ENCODE data around the gene FAM234A.
"Not testable (repeated sequence)": the region's sequence is repeated elsewhere in the genome, so short reads cannot be mapped to it uniquely, and the experiment has no call there.

FAM234A gene

DNA sequence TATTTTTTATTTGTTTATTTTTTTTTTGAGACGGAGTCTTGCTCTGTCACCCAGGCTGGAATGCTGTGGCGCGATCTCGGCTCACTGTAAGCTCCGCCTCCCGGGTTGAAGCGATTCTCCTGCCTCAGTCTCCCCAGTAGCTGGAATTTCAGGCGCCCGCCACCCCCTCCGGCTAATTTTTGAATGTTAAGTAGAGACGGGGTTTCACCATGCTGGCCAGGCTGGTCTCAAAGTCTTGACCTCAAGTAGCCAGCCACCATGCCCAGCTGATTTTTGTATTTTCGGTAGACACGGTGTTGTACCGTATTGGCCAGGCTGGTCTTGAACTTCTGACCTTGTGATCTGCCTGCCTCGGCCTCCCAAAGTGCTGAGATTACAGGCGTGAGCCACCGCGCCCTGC, 4.3 kb upstream of the FAM234A start:
- DNase-seq (ENCODE audit: low read depth) = not testable (repeated sequence)

DNA sequence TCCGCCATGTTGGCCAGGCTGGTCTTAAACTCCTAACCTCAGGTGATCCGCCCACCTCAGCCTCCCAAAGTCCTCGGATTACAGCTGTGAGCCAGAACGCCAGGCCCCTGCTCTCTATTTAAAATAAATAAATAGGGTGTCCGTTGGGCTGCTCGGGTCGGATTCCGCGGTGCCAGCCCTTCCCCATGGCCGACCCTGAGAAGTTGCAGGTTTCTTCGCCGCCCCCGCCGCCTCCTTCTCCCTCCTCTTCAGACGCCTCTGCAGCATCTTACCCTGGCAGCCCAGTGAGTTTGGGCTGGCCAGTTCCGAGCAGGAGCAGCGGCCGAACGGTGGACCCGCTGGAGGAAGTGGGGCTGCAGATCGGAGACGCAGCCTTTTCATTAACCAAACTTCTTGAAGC, 3.7 kb upstream of the FAM234A start:
- no peak for DNase-seq (ENCODE audit: low read depth)

DNA sequence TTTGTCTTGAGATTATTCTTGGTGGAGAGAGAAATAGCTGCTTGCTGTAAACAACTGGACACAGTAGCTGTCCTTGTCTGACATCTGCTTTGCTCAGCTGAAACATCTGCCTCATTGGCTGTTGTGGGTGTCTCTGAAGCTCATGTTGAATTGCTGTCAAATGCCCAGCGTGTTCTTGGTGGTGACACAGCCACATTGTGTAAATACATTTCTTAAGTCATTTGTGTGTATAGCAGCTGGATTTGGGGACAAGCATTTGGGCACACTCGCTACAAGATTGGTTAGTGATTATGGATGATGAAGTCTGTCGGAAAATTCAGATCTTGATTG, 5.3 kb downstream of the FAM234A start:
- DNase-seq (ENCODE audit: low read depth) = no peak

DNA sequence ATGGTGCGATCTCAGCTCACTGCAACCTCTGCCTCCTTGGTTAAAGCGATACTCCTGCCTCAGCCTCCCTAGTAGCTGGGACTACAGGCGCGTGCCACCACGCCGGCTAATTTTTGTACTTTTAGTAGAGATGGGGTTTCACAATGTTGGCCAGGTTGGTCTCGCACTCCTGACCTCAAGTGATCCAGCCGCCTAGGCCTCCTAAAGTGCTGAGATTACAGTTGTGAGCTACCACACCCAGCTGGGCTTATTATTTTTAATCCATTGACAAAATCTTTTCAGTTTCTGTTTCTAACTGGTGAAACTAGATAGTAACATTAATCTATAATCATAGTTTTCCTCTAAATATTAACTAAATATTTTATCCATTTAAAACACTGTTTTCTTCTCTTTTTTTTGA, 5.9 kb downstream of the FAM234A start:
- no peak for DNase-seq (ENCODE audit: low read depth)

DNA sequence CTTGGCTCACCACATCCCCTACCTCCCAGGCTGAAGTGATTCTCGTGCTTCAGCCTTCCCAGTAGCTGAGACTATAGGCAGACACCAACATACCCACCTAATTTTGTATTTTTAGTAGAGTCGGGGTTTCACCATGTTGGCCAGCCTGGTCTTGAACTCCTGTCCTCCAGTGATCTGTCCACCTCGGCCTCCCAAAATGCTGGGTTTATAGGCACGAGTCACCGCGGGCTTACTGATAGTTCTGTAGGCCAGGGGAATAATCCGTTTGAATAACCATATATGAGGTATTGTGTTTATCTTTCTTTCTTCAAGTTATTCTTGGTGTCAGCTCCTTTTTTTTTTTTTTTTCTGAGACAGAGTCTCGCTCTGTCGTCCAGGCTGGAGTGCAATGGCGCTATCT, 7.7 kb downstream of the FAM234A start:
- no peak for DNase-seq (ENCODE audit: low read depth)

DNA sequence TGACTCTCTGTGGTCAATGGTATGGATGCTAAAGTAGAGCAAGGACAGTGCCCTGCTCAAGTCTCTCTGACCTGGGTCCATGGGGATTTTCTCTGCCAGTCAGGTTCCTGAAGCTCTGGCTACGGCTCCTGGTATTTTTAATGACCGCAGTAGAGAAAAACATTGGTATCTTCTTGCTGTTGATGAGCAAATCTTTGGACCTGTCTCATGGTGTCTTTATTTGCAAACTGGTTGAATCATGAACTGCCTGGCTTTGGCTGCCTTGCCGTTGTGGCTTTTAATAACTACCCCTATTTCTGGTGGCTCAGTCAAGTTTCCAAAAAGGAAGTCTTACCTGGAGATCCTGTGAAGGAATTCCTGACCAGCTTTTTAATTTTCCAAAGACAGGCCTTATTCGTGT, 8.7 kb downstream of the FAM234A start:
- no peak for DNase-seq (ENCODE audit: low read depth)

DNA sequence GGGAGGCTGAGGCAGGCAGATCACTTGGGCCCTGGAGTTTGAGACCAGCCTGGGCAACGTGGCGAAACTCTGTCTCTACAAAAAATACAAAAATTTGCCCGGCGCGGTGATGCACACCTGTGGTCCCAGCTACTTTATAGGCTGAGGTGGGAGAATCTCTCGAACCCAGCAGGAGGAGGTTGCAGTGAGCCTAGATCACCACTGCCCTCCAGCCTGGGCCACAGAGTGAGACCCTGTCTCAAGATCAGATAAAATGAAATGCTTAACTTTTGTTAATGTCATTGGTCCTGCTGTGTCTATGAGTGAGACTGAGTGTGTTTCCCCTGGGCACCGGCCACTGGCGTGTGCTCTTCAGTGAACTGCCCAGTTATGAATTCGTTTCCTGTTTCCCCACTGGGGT, 10.5 kb downstream of the FAM234A start:
- no peak for DNase-seq (ENCODE audit: low read depth)

DNA sequence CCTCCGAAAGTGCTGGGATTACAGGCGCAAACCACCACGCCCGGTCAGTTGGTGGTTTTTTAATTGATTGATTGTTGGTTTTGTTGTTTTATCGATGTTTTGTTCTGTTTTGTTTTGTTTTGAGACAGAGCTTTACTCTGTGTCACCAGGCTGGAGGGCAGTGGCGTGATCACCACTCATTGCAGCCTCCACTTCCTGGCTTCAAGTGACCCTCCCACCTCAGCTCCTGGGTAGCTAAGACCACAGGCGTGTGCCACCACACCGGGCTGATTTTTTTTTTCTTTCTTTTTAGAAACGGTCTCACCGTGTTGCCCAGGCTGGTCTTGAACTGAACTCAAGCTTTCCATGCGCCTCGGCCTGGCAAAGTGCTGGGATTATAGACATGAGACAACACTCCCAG, 12.4 kb downstream of the FAM234A start:
- no peak for DNase-seq (ENCODE audit: low read depth)

DNA sequence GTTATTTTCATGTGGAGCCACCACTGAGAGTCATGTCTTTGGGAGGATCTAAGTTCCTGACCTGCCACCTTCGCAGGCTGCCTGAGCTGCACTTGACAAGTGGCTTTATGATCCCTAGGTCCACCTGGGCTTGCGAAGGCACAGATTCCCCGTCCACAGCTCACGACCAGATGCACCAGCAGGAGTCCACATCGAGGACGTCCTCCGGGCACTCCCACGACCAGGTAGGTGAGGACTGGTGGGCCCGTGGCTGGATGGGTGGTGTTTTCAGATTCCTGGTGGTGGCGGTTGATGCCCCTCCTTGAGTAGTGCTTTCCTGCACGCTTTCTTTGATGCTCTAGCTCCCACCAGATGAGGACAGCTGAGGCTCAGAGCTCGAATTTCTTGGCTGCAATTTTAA, 14.8 kb downstream of the FAM234A start:
- no peak for DNase-seq (ENCODE audit: low read depth)

DNA sequence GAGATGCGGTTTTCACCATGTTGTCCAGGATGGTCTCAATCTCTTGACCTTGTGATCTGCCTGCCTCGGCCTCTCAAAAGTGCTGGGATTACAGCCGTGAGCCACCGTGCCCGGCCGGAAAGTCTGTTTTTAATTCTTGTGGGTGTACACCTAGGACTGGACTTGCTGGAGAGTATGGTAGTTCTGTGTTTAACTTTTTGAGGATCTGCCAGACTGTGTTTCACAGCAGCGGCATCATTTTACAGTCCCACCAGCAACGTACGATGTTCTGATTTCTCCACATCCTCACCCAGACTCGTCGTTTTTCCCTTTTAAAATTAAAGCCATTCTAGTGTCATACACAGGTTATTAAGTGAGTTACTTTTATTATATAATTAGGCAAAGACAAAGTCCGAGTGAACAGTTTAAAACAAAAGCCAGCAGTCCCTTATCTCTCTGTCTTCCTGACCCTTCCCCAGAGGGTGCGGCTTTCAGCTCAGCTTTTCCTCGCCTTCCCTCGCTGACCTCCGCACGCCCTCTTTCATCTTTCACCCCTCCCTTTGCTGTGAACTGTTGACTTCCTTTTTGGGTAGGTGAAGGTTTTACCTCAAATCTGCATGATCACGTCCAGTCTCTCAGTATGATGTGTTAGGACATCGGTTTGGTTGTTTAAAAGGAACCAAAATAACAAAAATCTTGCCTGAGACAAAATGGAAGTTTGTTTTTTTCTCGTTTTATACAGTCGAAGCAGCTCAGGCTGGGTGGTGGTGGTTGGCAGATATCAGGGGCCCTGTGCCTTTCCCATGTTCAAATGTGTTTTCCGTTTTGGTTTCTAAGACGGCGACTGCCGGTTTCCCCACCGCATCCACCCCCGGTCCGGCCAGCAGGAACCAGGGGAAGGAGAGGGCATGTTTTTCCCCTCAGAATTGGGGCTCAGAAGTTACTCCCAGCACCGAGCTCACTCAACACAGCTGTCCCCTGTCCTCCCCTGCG, 18.0 kb downstream of the FAM234A start:
- no peak for DNase-seq (ENCODE audit: low read depth)

DNA sequence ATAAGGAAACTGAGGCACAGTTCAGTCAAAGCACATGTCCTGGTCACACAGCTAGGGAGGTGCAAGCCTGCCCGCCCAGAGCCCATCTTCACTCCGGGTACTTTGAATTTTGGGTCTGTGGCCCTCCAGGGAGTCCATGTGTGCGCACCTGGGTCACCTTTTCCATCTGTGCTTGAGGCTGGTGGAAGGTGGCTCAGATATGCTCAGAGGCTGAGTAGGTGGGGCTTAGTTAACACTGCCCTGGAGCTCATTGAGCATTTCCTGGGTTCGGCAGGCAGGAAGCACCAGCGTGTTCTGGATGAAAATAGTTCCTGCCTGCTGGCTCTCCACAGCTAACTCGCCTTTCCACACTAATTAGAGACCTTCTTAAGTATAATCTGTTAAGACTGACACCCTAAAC, 19.2 kb downstream of the FAM234A start:
- no peak for DNase-seq (ENCODE audit: low read depth)

DNA sequence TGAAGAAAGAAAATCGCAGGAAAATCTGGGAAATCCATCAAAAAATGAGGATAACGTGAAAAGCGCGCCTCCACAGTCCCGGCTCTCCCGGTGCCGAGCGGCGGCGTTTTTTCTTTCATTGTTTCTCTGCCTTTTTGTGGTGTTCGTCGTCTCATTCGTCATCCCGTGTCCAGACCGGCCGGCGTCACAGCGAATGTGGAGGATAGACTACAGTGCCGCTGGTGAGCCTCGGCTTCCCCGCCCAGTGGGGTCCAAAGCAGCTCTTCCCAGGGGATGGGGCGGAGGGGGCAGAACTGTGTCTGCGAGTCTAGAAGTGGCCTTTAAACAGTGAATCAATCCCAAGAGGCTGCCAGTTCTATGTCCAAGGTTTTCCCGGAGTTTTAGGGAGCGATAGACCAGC, 19.8 kb downstream of the FAM234A start:
- no peak for DNase-seq (ENCODE audit: low read depth)

DNA sequence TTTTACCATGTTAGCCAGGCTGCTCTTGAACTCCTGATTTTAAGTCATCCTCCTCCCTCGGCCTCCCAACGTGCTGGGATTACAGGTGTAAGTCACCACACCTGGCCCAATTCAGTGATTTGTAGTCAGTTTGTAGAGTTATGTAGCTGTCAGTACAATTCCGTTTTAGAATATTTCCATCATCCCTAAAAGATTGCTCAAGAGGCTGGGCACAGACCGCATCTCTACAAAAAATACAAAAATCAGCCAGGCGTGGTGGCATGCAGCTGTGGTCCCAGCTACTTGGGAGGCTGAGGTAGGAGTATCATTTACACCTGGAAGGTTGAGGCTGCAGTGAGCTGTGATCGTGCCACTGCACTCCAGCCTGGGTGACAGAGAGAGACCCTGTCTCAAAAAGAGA, 20.6 kb downstream of the FAM234A start:
- DNase-seq (ENCODE audit: low read depth) = no peak

DNA sequence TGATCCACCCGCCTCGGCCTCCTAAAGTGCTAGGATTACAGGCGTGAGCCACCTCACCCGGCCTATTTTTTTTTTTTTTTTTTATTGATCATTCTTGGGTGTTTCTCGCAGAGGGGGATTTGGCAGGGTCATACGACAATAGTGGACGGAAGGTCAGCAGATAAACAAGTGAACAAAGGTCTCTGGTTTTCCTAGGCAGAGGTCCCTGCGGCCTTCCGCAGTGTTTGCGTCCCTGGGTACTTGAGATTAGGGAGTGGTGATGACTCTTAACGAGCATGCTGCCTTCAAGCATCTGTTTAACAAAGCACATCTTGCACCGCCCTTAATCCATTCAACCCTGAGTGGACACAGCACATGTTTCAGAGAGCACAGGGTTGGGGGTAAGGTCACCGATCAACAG, 23.5 kb downstream of the FAM234A start:
- not testable (repeated sequence) for DNase-seq (ENCODE audit: low read depth)

DNA sequence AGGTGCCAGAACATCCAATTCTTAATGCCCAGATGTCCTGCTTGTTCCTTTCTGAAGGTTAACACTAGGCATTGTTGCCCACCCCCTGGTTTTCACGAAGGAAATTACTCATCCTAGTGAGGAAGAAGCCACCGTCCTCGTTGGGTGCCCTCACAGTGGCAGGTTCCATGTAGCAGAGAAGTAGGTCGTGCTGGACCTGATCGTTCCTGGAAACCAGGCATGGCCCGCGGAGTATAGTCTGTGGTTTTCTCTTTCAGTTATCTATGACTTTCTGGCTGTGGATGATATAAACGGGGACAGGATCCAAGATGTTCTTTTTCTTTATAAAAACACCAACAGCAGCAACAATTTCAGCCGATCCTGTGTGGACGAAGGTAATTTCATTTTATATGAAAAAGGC, 24.6 kb downstream of the FAM234A start:
- DNase-seq (ENCODE audit: low read depth) = no peak

DNA sequence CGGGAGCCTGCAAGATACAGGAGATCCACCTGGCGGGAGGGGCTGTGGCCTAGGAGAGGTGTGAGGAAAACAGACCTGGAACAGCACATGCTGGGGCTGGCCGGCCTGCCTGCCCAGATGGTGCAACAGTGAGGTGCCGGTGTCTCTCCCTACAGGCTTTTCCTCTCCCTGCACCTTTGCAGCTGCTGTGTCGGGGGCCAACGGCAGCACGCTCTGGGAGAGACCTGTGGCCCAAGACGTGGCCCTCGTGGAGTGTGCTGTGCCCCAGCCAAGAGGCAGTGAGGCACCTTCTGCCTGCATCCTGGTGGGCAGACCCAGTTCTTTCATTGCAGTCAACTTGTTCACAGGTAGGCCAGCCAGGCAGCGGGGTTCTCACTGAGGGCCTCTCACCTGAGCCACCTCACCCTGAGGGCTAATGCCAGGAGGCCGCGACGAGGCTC, 25.2 kb downstream of the FAM234A start:
- no peak for DNase-seq (ENCODE audit: low read depth)

DNA sequence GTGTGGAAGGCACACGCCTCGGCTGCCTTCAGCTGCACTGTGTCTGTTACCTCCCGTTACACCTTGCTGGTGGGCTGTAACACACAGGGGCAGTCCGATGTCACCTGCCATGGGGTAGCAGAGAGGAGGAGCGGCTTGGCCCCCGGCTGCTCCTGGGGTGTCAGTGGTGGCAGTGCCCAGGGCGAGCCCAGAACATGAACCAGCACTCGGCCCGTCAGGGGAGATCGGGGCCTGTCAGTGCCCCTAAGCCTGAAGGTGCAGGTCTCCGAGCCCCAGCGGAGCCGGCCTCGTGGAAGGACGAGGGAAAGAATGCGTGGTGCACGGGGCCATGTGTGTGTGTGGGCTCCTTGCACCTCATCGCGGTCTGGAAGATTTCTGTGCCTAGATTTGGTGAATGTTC, 25.7 kb downstream of the FAM234A start:
- DNase-seq (ENCODE audit: low read depth) = no peak

DNA sequence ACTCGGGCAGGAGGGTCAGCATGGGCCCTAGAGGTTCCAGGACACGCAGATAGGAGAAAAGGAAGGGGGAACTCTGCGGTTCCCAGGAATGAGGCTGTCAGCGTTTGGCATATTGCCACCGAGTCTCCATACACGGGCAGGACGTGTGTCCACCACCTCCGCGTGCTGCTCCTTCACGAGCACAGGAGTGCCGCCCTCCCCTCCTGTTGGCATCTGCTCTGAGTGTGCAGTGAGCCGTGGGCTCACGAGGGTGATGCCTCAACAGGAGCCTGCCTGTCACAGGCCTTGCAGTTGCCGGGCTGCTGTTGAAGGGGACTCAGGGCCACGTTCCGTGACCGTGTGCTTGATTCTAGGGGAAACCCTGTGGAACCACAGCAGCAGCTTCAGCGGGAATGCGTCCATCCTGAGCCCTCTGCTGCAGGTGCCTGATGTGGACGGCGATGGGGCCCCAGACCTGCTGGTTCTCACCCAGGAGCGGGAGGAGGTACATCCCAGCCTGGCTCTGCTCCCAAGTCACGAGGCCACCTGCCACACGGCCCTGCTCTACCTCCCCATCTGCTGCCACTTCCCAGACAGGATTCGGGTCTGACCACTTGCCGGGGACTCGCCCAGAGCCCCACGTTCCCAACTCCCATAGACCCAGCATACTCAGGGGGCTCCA, 26.5 kb downstream of the FAM234A start:
- no peak for DNase-seq (ENCODE audit: low read depth)

DNA sequence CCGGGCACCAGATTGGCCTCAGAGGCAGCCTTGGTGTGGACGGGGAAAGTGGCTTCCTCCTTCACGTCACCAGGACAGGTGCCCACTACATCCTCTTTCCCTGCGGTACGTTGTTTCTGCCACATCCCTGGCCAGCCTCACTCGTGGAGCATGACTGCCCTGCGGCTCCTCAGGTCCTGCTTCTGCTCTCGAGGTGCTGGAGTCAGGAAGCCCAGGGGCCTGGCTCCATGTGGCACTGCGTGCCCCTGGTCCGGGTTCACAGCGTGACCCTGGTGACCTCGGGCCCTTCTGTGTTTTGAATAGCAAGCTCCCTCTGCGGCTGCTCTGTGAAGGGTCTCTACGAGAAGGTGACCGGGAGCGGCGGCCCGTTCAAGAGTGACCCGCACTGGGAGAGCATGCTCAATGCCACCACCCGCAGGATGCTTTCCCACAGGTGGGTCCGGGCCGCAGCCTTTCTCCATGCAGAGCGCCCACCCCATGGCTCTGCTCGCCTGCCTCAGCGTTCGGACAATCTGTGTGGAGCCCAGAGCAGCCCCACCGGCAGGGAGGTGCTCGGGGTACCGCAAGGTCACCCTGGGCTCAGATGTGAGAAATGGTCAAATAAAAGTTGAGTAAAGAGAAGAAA, 27.6 kb downstream of the FAM234A start:
- DNase-seq (ENCODE audit: low read depth) = no peak

DNA sequence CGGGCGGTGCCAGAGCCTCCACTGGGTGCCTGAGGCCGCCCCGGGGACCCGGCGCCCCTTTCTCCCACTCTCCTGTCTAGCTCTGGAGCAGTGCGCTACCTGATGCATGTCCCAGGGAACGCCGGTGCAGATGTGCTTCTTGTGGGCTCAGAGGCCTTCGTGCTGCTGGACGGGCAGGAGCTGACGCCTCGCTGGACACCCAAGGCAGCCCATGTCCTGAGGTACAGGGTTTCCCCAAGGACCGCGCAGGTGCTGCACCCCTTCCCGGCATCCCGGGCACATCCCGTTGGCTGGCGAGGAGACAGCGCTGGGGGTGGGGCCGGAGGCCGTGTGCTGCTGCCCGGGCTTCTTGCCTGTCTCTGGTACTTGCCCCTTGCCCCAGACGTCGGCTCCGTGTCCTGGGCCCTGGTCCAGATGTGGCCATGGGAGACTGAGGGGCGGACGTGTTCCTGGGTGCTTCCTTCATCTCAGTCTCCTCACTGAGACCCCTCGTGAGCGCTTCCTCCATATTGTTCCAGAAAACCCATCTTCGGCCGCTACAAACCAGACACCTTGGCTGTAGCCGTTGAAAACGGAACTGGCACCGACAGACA, 28.7 kb downstream of the FAM234A start:
- DNase-seq (ENCODE audit: low read depth) = no peak

DNA sequence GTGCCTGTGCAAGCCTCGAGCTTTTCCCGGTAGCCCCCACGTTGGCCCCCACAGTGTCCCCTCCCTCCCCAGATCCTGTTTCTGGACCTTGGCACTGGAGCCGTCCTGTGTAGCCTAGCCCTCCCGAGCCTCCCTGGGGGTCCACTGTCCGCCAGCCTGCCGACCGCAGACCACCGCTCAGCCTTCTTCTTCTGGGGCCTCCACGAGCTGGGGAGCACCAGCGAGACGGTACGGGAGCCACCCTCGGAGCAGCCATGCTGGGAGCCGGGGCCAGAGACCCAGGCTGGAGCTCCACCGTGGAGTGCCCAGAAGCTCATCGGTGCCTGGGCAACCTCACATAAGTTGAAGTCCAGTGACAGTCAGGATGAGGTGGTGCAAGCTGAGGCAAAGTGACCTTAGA, 29.3 kb downstream of the FAM234A start:
- DNase-seq (ENCODE audit: low read depth) = no peak

DNA sequence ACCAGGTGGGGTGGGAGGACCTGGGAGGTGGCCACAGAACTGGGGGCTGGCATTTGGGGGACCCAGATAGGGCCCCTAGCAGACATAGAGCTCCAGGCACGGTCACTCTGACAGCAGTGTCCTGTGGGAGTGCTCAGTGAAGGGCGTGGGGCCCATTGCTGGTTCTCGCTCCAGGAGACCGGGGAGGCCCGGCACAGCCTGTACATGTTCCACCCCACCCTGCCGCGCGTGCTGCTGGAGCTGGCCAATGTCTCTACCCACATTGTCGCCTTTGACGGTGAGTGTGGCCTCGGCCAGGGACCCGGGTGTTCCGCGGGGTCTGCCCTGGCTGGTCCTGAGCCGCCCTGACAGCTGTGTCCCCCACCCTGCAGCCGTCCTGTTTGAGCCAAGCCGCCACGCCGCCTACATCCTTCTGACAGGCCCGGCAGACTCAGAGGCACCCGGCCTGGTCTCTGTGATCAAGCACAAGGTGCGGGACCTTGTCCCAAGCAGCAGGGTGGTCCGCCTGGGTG, 29.9 kb downstream of the FAM234A start:
- DNase-seq (ENCODE audit: low read depth) = no peak
